B cell (primary cell): Measurements from ENCODE around the gene PLCE1. TPM values are rescaled to one million over a fixed set of nuclear protein-coding genes. Genes with fewer than 3 reads are reported as not detected.

ENCODE experiments used
- ATAC-seq: fragments of 200-7000 bp; cut with Tn5 transposase; one replicate; pipeline ENCODE4 v1.10.0; 2021; ENCODE audit warnings: low read depth, mild to moderate bottlenecking, moderate number of reproducible peaks, moderate library complexity
- CTCF ChIA-PET: fragments of 350-600 bp; sonication (Branson Sonifier 250); formaldehyde crosslinking; loops from one replicate; lab custom pipeline; 2021; ENCODE audit warnings: antibody characterized with exemption, inconsistent platforms; lab: Charles Lee
- POLR2A ChIA-PET: fragments of 350-600 bp; sonication (Branson Sonifier 250); formaldehyde crosslinking; loops from one replicate; lab custom pipeline; 2021; ENCODE audit warnings: antibody characterized with exemption; lab: Charles Lee
- DNase-seq: peaks from one replicate; pipeline ENCODE4 v3.0.0; 2013
- H2AFZ ChIP-seq: 2 replicates; pipeline ENCODE4 v1.6.1; 2012; ENCODE audit warnings: mild to moderate bottlenecking, low read depth, low read length; ENCODE audit not compliant: insufficient read depth, poor library complexity, severe bottlenecking
- H3K27ac ChIP-seq, 2 donors: 1 replicate in 1 of 2; 2 replicates in 1 of 2; pipeline ENCODE4 v1.5.1; 2012 to 2013; ENCODE audit warnings: low read length in 2 of 2, mild to moderate bottlenecking in 2 of 2, moderate library complexity in 1 of 2
- H3K27me3 ChIP-seq, 4 experiments: fragments of 200-600 bp in 1 of 4; sonication (generic) in 1 of 4; replicated peaks in 1 of 4; 1 replicate in 2 of 4; 2 replicates in 2 of 4; pipeline versions ENCODE4 v1.6.1 to v1.7.0; 2013 to 2016; ENCODE audit warnings: low read length in 3 of 4, mild to moderate bottlenecking in 2 of 4, mixed read lengths in 1 of 4, moderate library complexity in 1 of 4; ENCODE audit not compliant: insufficient read depth in 4 of 4, control insufficient read depth in 3 of 4; ENCODE audit errors: control extremely low read depth in 1 of 4
- H3K36me3 ChIP-seq, 2 experiments: replicated peaks in 1 of 2; 1 replicate in 1 of 2; 2 replicates in 1 of 2; pipeline versions ENCODE4 v1.6.1 to v1.7.1; 2013; ENCODE audit warnings: low read length in 1 of 2; ENCODE audit not compliant: insufficient read depth in 2 of 2, control insufficient read depth in 1 of 2; ENCODE audit errors: control extremely low read depth in 1 of 2, extremely low read depth in 1 of 2
- H3K4me1 ChIP-seq, 2 donors: fragments of 200-600 bp in 1 of 2; sonication (generic) in 1 of 2; 1 replicate in 1 of 2; 2 replicates in 1 of 2; pipeline versions ENCODE4 v1.5.1 to v1.6.1; 2013 to 2017; ENCODE audit warnings: low read length in 2 of 2; ENCODE audit not compliant: control insufficient read depth in 2 of 2, insufficient read depth in 2 of 2
- H3K4me2 ChIP-seq: replicated peaks from 2 replicates; pipeline ENCODE3; 2012; ENCODE audit warnings: mild to moderate bottlenecking, low read depth, low read length; ENCODE audit not compliant: poor library complexity, severe bottlenecking
- H3K4me3 ChIP-seq, 5 experiments: fragments of 200-600 bp in 1 of 5; sonication (generic) in 1 of 5; 1 replicate in 3 of 5; 2 replicates in 2 of 5; pipeline versions ENCODE4 v1.5.1 to v1.7.0; 2011 to 2016; ENCODE audit warnings: low read length in 4 of 5, mild to moderate bottlenecking in 4 of 5, low read depth in 2 of 5, control low read depth in 1 of 5, moderate library complexity in 1 of 5; ENCODE audit not compliant: insufficient read depth in 1 of 5; ENCODE audit errors: control extremely low read depth in 1 of 5, extremely low read depth in 1 of 5
- H3K79me2 ChIP-seq: fragments of 200-600 bp; sonication (generic); one replicate; pipeline ENCODE4 v1.6.0; 2016; ENCODE audit warnings: low read length; ENCODE audit not compliant: control insufficient read depth, insufficient read depth
- H3K9ac ChIP-seq: fragments of 200-600 bp; sonication (generic); 2 replicates; pipeline ENCODE4 v1.6.1; 2017; ENCODE audit warnings: mild to moderate bottlenecking, low read length, moderate library complexity
- H3K9me3 ChIP-seq, 3 donors: one replicate each; pipeline versions ENCODE4 v1.6.1 to v1.7.1; 2013; ENCODE audit warnings: low read length in 2 of 3; ENCODE audit not compliant: control insufficient read depth in 2 of 3, insufficient read depth in 1 of 3; ENCODE audit errors: control extremely low read depth in 1 of 3
- H4K20me1 ChIP-seq: 2 replicates; pipeline ENCODE4 v1.6.0; 2012; ENCODE audit warnings: mild to moderate bottlenecking, low read length; ENCODE audit not compliant: insufficient read depth, control insufficient read depth, poor library complexity, severe bottlenecking
- H3K27ac Mint-ChIP-seq: one replicate; pipeline ENCODE4 v1.8.0; 2021; ENCODE audit warnings: mixed read lengths
- H3K27me3 Mint-ChIP-seq: one replicate; pipeline ENCODE4 v1.8.0; 2021; ENCODE audit warnings: mixed read lengths
- H3K4me1 Mint-ChIP-seq: one replicate; pipeline ENCODE4 v1.8.0; 2021; ENCODE audit warnings: mixed read lengths
- H3K4me3 Mint-ChIP-seq: one replicate; pipeline ENCODE4 v1.8.0; 2021; ENCODE audit warnings: mixed read lengths
- H3K9me3 Mint-ChIP-seq: one replicate; pipeline ENCODE4 v1.8.0; 2022; ENCODE audit warnings: mixed read lengths; ENCODE audit not compliant: insufficient read depth
- CTCF ChIP-seq: fragments of 200-600 bp; IDR thresholded peaks from one replicate; pipeline ENCODE4 v1.8.0; 2022; ENCODE audit warnings: antibody characterized with exemption, mild to moderate bottlenecking
- EZH2 ChIP-seq: IDR thresholded peaks from 2 replicates; pipeline ENCODE4 v1.6.1; 2012; ENCODE audit warnings: borderline replicate concordance, low read depth, mild to moderate bottlenecking, moderate library complexity, low read length; ENCODE audit not compliant: insufficient read depth, poor library complexity, severe bottlenecking
- WGBS: methylation state at CpG from one replicate; pipeline ENCODE4 v1.1.5; 2013; ENCODE audit warnings: missing lambda C conversion rate; ENCODE audit not compliant: insufficient coverage; 5-methylcytosine and 5-hydroxymethylcytosine counted together
- intact Hi-C: fragments of 100-400 bp; cut with micrococcal nuclease; formaldehyde crosslinking; loops from one replicate; pipeline ENCODE4 v1.10.0; 2022
- polyA plus RNA-seq: library from polyadenylated mRNA; depleted of rRNA; stranded (reverse); fragments of >200 nt; gene quantifications from 2 replicates; pipeline ENCODE4 v1.2.3, GENCODE V29; 2012
- total RNA-seq, 2 donors: library from RNA; stranded (reverse); fragments of 120-200 nt in 1 of 2; gene quantifications; 1 replicate in 1 of 2; 2 replicates in 1 of 2; pipeline versions ENCODE4 v1.2.3 to v1.2.4, GENCODE V29; 2013 to 2022

Gene PLCE1
- total and polyA plus RNA-seq, 2 donors (not counting 1 experiment from before 2014, with no cell fraction given): not detected

- DNase-seq: no peak
- no peaks in the 10 kb centered on the region for H4K20me1 ChIP-seq
- peaks cover 46% of the 10 kb centered on the region for H3K27me3 Mint-ChIP-seq
- H3K4me2 ChIP-seq: no peak overlapping the region
- no peak overlapping the region for H3K4me3 ChIP-seq
- WGBS: 83% methylated on average over 10 of the region's 11 CpGs
- H3K4me3 Mint-ChIP-seq: no peak overlapping the region
- no peaks in the 10 kb centered on the region for H3K9me3 ChIP-seq
- H3K79me2 ChIP-seq: no peaks in the 10 kb centered on the region
- no peak for ATAC-seq
- intact Hi-C loops: no loop called here
- H3K9me3 Mint-ChIP-seq: no peaks in the 10 kb centered on the region
- ChIA-PET POLR2A (no interaction called here), CTCF (interaction anchor here (0.6 kb wide), 1 partner anchor 9 kb away, joined by 5 read pairs; no protein-coding TSS in a partner anchor)
- H3K27ac ChIP-seq: no peak overlapping the region
- TF ChIP-seq CTCF (no peak), EZH2 (no peak)
- H3K4me1 Mint-ChIP-seq: peaks cover 2% of the 10 kb centered on the region
- no peak overlapping the region for H3K27ac Mint-ChIP-seq
- H2AFZ ChIP-seq: no peak overlapping the region
- no peaks in the 10 kb centered on the region for H3K4me1 ChIP-seq
- no peaks in the 10 kb centered on the region for H3K36me3 ChIP-seq
- no peak overlapping the region for H3K9ac ChIP-seq
- H3K27me3 ChIP-seq: peaks cover 0 to 11% (median 5%) of the 10 kb centered on the region in 4 experiments
These were observed 5.7 kb downstream of the PLCE1 start for GRCh38 chr10:93999401-93999851.

GRCh38 chr10:94000638-94001415, 7.1 kb downstream of the PLCE1 start:
- Histone ChIP-seq H3K4me1 (no peaks in the 10 kb centered on the region), H3K27ac (no peak overlapping the region), H3K79me2 (no peaks in the 10 kb centered on the region), H3K36me3 (no peaks in the 10 kb centered on the region), H4K20me1 (no peaks in the 10 kb centered on the region), H3K4me3 (no peak overlapping the region), H3K9me3 (no peaks in the 10 kb centered on the region), H2AFZ (no peak overlapping the region), H3K4me2 (no peak overlapping the region), H3K27me3 (no peaks in the 10 kb centered on the region), H3K9ac (no peak overlapping the region)
- TF ChIP-seq CTCF (no peak), EZH2 (no peak)
- WGBS: 89% methylated on average over 3 of the region's 5 CpGs
- Mint-ChIP-seq H3K27me3 (peaks cover 40% of the 10 kb centered on the region), H3K27ac (no peak overlapping the region), H3K4me1 (no peaks in the 10 kb centered on the region), H3K9me3 (no peaks in the 10 kb centered on the region), H3K4me3 (no peak overlapping the region)
- intact Hi-C loops: no loop called here
- ChIA-PET CTCF (no interaction called here), POLR2A (no interaction called here)
- DNase-seq (no peak), ATAC-seq (no peak)
